ENCODE results near the gene ATG4B. TPM values are rescaled to one million over a fixed set of nuclear protein-coding genes. Genes with fewer than 3 reads are reported as not detected.
A peak's percentile ranks its signal among the peaks of the same experiment; 100 is the strongest.

ATG4B gene
- total RNA-seq, 1 donor from 2014 or later = 126 TPM

DNA sequence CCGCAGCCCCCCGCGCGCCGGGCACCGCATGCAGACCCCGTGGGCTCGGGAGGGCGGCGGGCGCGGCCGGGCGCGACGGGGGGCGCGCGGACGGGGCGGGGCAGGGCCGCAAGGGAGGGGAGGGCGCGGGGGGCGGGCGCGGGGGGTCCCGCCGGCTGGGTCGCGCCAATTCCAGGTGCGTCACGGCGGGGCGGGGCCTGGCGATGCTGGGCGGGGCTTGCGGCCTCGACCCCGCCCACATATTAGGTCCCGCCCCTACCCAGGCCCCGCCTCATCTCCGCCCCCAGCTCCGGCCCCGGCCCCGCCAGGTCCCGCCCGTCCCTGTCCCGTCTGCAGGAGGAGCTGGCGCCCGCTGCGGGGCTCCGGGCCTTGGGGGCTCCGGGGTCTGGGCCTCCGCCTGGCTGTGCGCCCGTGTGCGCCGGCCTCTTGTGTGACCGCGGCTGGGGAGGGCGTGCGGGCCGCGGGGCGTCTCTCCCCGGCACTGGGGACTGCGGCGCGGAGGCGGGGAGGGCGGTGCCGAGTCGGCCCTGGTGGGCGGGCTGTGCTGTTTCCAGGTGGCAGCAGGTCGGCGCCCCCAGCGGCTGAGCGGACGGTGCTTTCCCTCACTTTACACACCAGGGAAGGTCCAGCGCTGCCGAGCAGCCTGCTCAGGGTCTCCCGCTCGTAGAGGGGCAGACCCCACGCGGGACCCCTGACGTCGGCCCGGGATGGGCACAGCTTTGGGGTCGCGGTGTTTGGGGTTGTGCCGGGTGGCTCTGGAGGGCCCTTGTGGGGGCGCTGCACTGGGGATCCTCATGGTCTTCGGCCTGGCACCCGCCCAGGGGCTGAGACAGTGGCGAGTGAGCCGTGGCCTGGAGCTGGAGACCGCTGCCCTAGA is 64.9 kb downstream of the ATG4B start:
- intact Hi-C loops (cut with micrococcal nuclease) = loop anchor here (1.0 to 5.0 kb wide), 6 partner anchors 32 to 346 kb away; partner anchors contain the start of genes D2HGDH and FARP2
- peak overlapping the region; percentile 53 for H3K27ac Mint-ChIP-seq
- DNase-seq (ENCODE audit: low spot score) = peak; percentile 82
- no peaks in the 10 kb centered on the region for H3K27me3 Mint-ChIP-seq (ENCODE audit: insufficient read depth)
- H3K4me3 Mint-ChIP-seq = peak overlapping the region; percentile 78
- H3K4me1 Mint-ChIP-seq (ENCODE audit: low read depth) = peaks cover 20% of the 10 kb centered on the region
- H3K9me3 Mint-ChIP-seq = peaks cover 7% of the 10 kb centered on the region
- H3K36me3 Mint-ChIP-seq (ENCODE audit: low read depth) = peaks cover 25% of the 10 kb centered on the region

DNA sequence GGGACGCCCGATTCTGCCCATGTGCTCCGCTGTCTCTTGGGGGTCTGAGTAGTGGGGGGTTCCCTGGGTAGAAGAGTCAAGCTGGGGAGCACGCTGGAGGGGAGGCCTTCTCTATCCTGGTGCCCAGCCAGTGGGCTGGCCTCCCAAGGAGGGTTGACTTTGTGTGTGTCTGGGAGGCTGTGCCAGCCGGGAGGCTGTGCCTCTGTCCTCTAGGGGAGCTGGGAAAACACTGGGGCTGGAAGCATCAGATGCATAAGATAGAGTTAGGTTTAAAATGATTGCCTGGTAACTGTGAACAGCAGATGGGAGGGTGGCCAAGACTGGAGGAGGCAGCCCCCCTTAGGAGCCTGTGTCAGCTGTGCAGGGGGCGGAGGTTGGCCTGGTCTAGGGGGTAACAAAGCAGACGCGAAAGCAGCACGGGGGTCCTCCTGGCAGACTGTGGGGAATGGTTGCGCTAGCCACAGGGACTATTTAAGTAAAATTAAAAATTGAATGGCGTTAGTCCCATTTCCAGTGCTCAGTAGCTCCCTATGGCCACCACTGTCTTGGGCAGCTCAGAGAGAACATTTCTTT is 65.6 kb downstream of the ATG4B start:
- intact Hi-C loops (cut with micrococcal nuclease) = loop anchor here (5.0 kb wide), 1 partner anchor 159 kb away; no protein-coding TSS in a partner anchor

DNA sequence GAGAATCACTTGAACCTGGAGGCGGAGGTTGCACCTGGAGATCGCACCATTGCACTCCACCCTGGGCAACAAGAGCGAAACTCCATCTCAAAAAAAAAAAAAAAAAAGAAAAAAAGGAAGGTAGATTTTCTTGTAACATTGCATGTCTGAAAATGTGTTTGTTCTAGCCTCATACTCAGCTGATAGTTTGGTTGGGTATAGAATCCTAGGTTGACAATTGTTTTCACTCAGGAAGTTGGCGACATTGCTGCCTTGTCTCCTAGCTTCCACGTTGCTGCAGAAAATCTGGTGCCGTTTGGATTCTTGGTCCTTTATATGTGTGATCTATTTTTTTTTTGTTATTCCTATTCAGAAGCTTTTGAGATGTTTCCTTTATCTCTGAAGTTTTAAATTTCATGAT is 69.0 kb downstream of the ATG4B start:
- no peaks in the 10 kb centered on the region for H3K27me3 Mint-ChIP-seq (ENCODE audit: insufficient read depth)
- H3K4me3 Mint-ChIP-seq = no peak overlapping the region
- no peak for DNase-seq (ENCODE audit: low spot score)
- intact Hi-C loops (cut with micrococcal nuclease) = no loop called here
- H3K36me3 Mint-ChIP-seq (ENCODE audit: low read depth) = peaks cover 39% of the 10 kb centered on the region
- H3K9me3 Mint-ChIP-seq = peaks cover 7% of the 10 kb centered on the region
- peaks cover 12% of the 10 kb centered on the region for H3K4me1 Mint-ChIP-seq (ENCODE audit: low read depth)
- no peak overlapping the region for H3K27ac Mint-ChIP-seq

More for the DNA sequence above, 65.6 kb downstream of the ATG4B start:
- Mint-ChIP-seq H3K27me3 (ENCODE audit: insufficient read depth) (no peaks in the 10 kb centered on the region), H3K4me1 (ENCODE audit: low read depth) (peaks cover 20% of the 10 kb centered on the region), H3K9me3 (peaks cover 7% of the 10 kb centered on the region), H3K27ac (peak overlapping the region; percentile 53), H3K36me3 (ENCODE audit: low read depth) (peaks cover 29% of the 10 kb centered on the region), H3K4me3 (peak overlapping the region; percentile 78)
- no peak for DNase-seq (ENCODE audit: low spot score)

DNA sequence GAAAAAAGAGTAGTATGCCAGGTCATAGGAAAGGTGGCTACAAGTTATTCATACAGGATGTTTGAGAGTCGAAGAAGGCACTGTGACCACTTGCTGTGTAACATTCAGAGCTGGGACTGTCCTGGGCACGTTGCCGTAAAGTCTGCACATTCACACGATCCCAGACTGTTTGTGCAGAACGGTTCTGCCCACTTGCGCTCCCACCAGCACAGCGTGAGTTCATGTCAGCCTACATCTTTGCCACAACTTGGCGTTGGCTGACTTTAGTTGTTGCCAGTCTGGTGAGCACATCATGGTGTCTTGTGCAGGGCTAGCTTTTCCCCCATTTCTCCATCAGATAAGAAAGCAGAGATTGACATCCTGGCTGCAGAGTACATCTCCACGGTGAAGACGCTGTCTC is 71.4 kb downstream of the ATG4B start:
- H3K27me3 Mint-ChIP-seq (ENCODE audit: insufficient read depth) = no peaks in the 10 kb centered on the region
- H3K27ac Mint-ChIP-seq = no peak overlapping the region
- peaks cover under 1% of the 10 kb centered on the region for H3K4me1 Mint-ChIP-seq (ENCODE audit: low read depth)
- H3K9me3 Mint-ChIP-seq = peaks cover 7% of the 10 kb centered on the region
- no peak for DNase-seq (ENCODE audit: low spot score)
- intact Hi-C loops (cut with micrococcal nuclease) = no loop called here
- peaks cover 38% of the 10 kb centered on the region for H3K36me3 Mint-ChIP-seq (ENCODE audit: low read depth)
- no peak overlapping the region for H3K4me3 Mint-ChIP-seq

DNA sequence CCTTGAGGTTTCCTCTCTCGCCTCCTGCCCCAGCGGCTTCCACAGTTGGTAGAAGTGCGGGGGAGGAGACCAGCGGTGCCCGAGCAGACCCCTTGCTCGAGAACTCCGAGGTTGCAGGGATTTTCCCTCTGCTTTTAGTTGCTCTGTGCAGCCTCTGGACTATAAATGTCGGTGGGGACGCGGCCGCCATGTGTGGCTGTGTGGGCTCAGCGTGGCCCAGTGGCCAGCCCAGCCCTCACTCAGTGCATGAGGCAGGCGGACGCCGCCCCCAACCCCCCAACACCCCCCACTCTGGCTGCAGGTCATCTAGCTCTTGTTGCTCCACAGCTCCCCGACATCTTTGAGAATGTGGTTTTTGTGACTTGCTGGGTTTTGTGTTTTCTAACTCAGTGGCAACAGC is 81.6 kb downstream of the ATG4B start:
- Mint-ChIP-seq H3K36me3 (ENCODE audit: low read depth) (peaks cover 41% of the 10 kb centered on the region), H3K4me1 (ENCODE audit: low read depth) (no peaks in the 10 kb centered on the region), H3K27ac (no peak overlapping the region), H3K4me3 (no peak overlapping the region), H3K27me3 (ENCODE audit: insufficient read depth) (no peaks in the 10 kb centered on the region), H3K9me3 (peaks cover 4% of the 10 kb centered on the region)
- DNase-seq (ENCODE audit: low spot score) = no peak
- intact Hi-C loops (cut with micrococcal nuclease) = no loop called here

GRCh38 chr2:241720099-241720498 is 82.6 kb downstream of the ATG4B start:
- DNase-seq (ENCODE audit: low spot score) = no peak
- H3K4me1 Mint-ChIP-seq (ENCODE audit: low read depth) = no peaks in the 10 kb centered on the region
- intact Hi-C loops (cut with micrococcal nuclease) = no loop called here
- peaks cover 35% of the 10 kb centered on the region for H3K36me3 Mint-ChIP-seq (ENCODE audit: low read depth)
- no peaks in the 10 kb centered on the region for H3K27me3 Mint-ChIP-seq (ENCODE audit: insufficient read depth)
- H3K9me3 Mint-ChIP-seq = peaks cover 4% of the 10 kb centered on the region
- no peak overlapping the region for H3K27ac Mint-ChIP-seq
- no peak overlapping the region for H3K4me3 Mint-ChIP-seq

- Mint-ChIP-seq H3K36me3 (ENCODE audit: low read depth) (peaks cover 35% of the 10 kb centered on the region), H3K4me3 (no peak overlapping the region), H3K27me3 (ENCODE audit: insufficient read depth) (no peaks in the 10 kb centered on the region), H3K4me1 (ENCODE audit: low read depth) (no peaks in the 10 kb centered on the region), H3K9me3 (peaks cover 4% of the 10 kb centered on the region), H3K27ac (no peak overlapping the region)
- intact Hi-C loops (cut with micrococcal nuclease) = no loop called here
- DNase-seq (ENCODE audit: low spot score) = no peak
Measured at GRCh38 chr2:241720560-241720959, 83.1 kb downstream of the ATG4B start.

DNA sequence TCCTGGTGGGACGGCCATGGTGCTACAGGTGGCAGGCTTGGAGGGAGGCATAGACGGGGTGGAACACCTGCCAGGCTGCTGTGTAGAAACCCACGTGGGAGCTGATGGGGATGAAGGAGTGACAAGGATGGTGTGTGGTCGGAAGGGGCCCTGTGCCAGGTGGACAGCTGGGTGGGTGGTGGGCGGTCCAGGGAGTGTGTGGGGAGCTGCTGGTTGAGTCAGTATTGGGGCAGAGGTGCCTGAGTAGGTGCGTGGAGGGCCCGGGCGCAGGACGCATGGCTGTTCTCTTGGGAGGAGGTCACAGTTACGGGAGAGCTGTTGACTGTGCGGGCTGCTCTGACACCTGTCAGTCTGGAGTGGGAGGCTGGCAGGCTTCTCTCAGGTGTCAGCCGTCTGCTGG is 84.4 kb downstream of the ATG4B start:
- no peak overlapping the region for H3K27ac Mint-ChIP-seq
- H3K4me3 Mint-ChIP-seq = no peak overlapping the region
- peaks cover 29% of the 10 kb centered on the region for H3K36me3 Mint-ChIP-seq (ENCODE audit: low read depth)

DNA sequence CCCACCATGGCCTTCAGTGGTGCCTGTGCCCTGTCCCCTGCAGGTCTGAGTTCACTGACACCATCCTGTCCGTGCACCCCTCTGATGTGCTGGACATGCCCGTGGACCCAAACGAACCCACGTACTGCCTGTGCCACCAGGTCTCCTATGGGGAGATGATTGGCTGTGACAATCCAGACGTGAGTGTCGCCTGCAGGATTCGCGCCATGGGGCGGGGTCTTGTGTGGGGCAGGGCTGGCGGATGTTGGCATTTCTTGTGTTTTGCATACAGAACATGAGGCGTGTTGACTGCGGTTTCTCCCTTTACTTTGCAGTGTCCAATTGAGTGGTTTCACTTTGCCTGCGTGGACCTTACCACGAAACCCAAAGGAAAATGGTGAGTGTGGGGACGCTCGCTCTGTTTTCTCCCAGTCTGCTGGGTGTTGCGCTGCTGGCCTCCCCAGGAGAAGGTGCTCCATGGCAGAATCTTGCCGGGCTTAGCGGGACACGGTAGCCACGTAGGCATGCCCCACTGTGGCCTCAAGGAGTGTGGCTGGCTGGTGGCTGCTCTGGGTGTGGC is 85.5 kb downstream of the ATG4B start:
- Mint-ChIP-seq H3K4me1 (ENCODE audit: low read depth) (no peaks in the 10 kb centered on the region), H3K9me3 (peaks cover 4% of the 10 kb centered on the region), H3K36me3 (ENCODE audit: low read depth) (peaks cover 24% of the 10 kb centered on the region), H3K4me3 (no peak overlapping the region), H3K27me3 (ENCODE audit: insufficient read depth) (no peaks in the 10 kb centered on the region), H3K27ac (no peak overlapping the region)
- intact Hi-C loops (cut with micrococcal nuclease) = no loop called here
- no peak for DNase-seq (ENCODE audit: low spot score)

More for the DNA sequence above, 84.4 kb downstream of the ATG4B start:
- intact Hi-C loops (cut with micrococcal nuclease) = no loop called here
- no peaks in the 10 kb centered on the region for H3K27me3 Mint-ChIP-seq (ENCODE audit: insufficient read depth)
- no peak for DNase-seq (ENCODE audit: low spot score)
- H3K4me1 Mint-ChIP-seq (ENCODE audit: low read depth) = no peaks in the 10 kb centered on the region
- H3K9me3 Mint-ChIP-seq = peaks cover 4% of the 10 kb centered on the region

Other genes with a start within 250 kb of the ATG4B start
- 125 and 133 TPM in 2 replicates for gene STK25, start 129.1 kb upstream of the ATG4B start, total RNA-seq
- gene BOK, start 78.9 kb upstream of the ATG4B start, total RNA-seq = 0.07 TPM in 1 of 2 replicates, not detected in the other
- gene THAP4, start 535 bp upstream of the ATG4B start, total RNA-seq = 53.1 and 58.5 TPM in 2 replicates
- gene DTYMK, start 49.1 kb downstream of the ATG4B start, total RNA-seq = 102 and 106 TPM in 2 replicates
- gene ING5, start 64.3 kb downstream of the ATG4B start, total RNA-seq = 50.1 and 57.5 TPM in 2 replicates
- gene D2HGDH, start 96.9 kb downstream of the ATG4B start, total RNA-seq = 27.1 and 28.7 TPM in 2 replicates
- 0.51 and 0.60 TPM in 2 replicates for gene GAL3ST2, start 139.1 kb downstream of the ATG4B start, total RNA-seq
- gene NEU4, start 171.5 kb downstream of the ATG4B start, total RNA-seq = 0.61 and 0.80 TPM in 2 replicates
- 67.8 and 69.1 TPM in 2 replicates for gene PDCD1, start 221.2 kb downstream of the ATG4B start, total RNA-seq
- not detected in 2 replicates for gene RTP5, start 232.0 kb downstream of the ATG4B start, total RNA-seq